Activated CD4-positive, alpha-beta T cell treated with anti-CD3 and anti-CD28 coated beads for 36 hours (primary cell): ENCODE results near the gene ZBTB40. TPM values are rescaled to one million over a fixed set of nuclear protein-coding genes. Genes with fewer than 3 reads are reported as not detected.

Experiments
- ATAC-seq: fragments of 200-7000 bp; cut with Tn5 transposase; one replicate; pipeline ENCODE4 v1.10.0; 2021; ENCODE audit warnings: mild to moderate bottlenecking, moderate library complexity
- CTCF ChIA-PET: fragments of 350-600 bp; sonication (Branson Sonifier 250); formaldehyde crosslinking; loops from one replicate; lab custom pipeline; 2021; ENCODE audit warnings: antibody characterized with exemption; lab: Charles Lee
- POLR2A ChIA-PET: fragments of 350-600 bp; sonication (Branson Sonifier 250); formaldehyde crosslinking; loops from one replicate; lab custom pipeline; 2021; ENCODE audit warnings: antibody characterized with exemption, inconsistent platforms; lab: Charles Lee
- DNase-seq: peaks from one replicate; pipeline ENCODE4 v3.0.0-alpha.2; 2020
- H3K27ac Mint-ChIP-seq: one replicate; pipeline ENCODE4 v1.8.0; 2021; ENCODE audit warnings: mixed read lengths
- H3K27me3 Mint-ChIP-seq: one replicate; pipeline ENCODE4 v1.8.0; 2021; ENCODE audit warnings: mixed read lengths
- H3K36me3 Mint-ChIP-seq: one replicate; pipeline ENCODE4 v1.8.0; 2021; ENCODE audit warnings: low read depth, mixed read lengths
- H3K4me1 Mint-ChIP-seq: one replicate; pipeline ENCODE4 v1.8.0; 2021; ENCODE audit warnings: mixed read lengths
- H3K4me3 Mint-ChIP-seq: one replicate; pipeline ENCODE4 v1.8.0; 2021; ENCODE audit warnings: mild to moderate bottlenecking, moderate library complexity, mixed read lengths
- H3K9me3 Mint-ChIP-seq: one replicate; pipeline ENCODE4 v1.8.0; 2021; ENCODE audit warnings: low read depth, mixed read lengths
- intact Hi-C, 2 experiments: fragments of 100-400 bp; cut with DNase I in 1 of 2; cut with micrococcal nuclease in 1 of 2; formaldehyde crosslinking; loops; one replicate each; pipeline versions ENCODE4 v1.14.2 to v1.15.1; 2022 to 2024; cut with DNase I, micrococcal nuclease
- total RNA-seq, 2 experiments: library from RNA; stranded (reverse); gene quantifications; one replicate each; pipeline ENCODE4 v1.2.3, GENCODE V29; 2021

Gene ZBTB40
- total RNA-seq, 2 experiments from 2014 or later: 12.7 to 13.5 TPM

DNA sequence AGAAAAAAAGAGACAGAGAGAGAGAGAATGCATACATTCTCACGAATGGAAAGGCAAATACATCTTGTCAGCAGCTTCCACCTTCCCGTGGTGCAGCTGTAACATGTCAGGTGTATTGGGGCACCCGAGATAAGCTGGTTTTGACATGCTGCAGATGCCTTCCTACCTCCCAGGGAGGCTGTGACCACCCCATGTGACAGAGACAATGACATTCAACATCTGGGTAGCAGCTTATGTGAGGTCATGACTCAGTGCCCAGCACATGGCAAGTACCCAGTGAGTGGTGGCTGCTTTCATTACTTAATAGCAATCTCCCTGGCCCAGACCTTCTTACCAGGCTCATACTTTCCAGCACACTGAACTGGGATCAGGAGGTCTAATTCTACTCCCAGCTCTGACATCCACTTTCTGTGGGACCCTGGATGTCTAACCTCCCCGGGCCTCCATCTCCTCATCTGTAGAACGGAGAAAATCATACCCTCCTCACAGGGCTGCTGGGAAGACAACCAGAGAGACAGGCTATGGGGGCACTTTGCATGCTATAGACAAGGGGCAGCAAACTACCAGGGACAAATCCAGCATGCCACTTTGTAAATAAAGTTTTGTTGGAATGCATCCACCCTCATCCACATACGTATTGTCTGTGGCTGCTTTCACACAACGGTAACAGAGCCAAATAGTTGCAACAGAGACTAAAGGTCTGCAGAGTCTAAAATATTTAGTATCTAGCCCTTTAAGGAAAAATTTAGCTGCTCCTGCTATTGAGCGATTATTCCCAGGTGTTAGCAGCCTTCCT lies 38.5 kb upstream of the ZBTB40 start:
- Mint-ChIP-seq H3K27ac (no peak overlapping the region), H3K9me3 (no peaks in the 10 kb centered on the region), H3K36me3 (no peaks in the 10 kb centered on the region), H3K4me1 (peaks cover 3% of the 10 kb centered on the region), H3K4me3 (no peak overlapping the region), H3K27me3 (peaks cover 10% of the 10 kb centered on the region)
- ATAC-seq (no peak), DNase-seq (no peak)
- CTCF ChIA-PET: interaction anchor here (0.6 kb wide), 1 partner anchor 1268 kb away, joined by 3 read pairs; no protein-coding TSS in a partner anchor
- intact Hi-C loops: loop anchor here in 1 of 2 experiments (10.0 kb wide), 1 partner anchor 198 kb away; no protein-coding TSS in a partner anchor
- POLR2A ChIA-PET: no interaction called here

DNA sequence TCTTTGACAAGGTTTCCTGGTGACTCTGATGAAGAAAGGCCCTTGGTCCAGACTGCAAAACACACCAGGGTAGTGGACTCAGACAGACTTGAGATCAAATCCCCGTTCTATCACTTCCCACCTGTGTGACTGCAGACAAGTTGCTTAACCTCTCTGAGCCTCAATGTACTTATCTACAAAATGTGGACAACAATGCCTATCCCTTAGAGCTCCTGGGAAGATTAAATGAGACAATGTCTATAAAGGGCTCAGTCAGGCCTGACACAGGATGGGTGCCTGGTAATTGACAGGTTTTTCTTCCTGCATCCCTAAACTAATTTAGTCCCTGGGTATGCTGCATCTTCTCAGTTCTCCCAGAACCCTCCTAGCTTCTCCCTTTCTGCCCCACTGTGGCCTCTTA lies 37.9 kb upstream of the ZBTB40 start:
- H3K36me3 Mint-ChIP-seq: no peaks in the 10 kb centered on the region
- ChIA-PET POLR2A (no interaction called here), CTCF (interaction anchor here (0.6 kb wide), 1 partner anchor 1268 kb away, joined by 3 read pairs; no protein-coding TSS in a partner anchor)
- H3K4me1 Mint-ChIP-seq: peaks cover 3% of the 10 kb centered on the region
- H3K4me3 Mint-ChIP-seq: no peak overlapping the region
- H3K27me3 Mint-ChIP-seq: peaks cover 17% of the 10 kb centered on the region
- intact Hi-C loops: loop anchor here in 1 of 2 experiments (10.0 kb wide), 1 partner anchor 199 kb away; no protein-coding TSS in a partner anchor
- no peaks in the 10 kb centered on the region for H3K9me3 Mint-ChIP-seq
- no peak for ATAC-seq
- H3K27ac Mint-ChIP-seq: no peak overlapping the region
- no peak for DNase-seq

DNA sequence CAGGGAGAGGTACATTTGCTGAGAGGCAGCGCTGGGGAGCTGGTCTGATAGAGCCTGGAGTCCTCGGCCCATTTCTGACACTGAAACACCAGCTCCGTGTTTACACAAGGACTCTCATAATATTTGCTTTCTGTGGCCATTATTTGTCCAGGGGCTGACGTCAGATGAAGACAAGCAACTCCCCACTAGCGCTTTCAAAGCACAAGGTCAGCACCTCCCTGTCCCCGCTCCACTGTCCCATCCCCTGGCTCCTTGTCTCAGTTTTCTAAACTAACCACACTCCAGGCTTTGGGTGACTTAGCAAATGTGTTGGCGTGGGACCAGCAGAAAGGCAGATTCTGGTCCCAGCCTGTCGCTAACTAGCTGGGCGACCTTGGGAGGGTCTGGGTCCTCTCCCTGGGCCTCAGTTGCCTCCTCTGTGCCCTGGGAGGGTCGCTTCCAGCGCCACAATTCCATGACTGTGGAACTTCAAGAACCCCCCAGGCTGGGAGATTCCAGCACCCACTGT lies 37.4 kb upstream of the ZBTB40 start:
- ChIA-PET CTCF (interaction anchor here (0.6 kb wide), 1 partner anchor 1269 kb away, joined by 3 read pairs; no protein-coding TSS in a partner anchor), POLR2A (no interaction called here)
- H3K27ac Mint-ChIP-seq: no peak overlapping the region
- no peak for DNase-seq
- intact Hi-C loops: loop anchor here in 1 of 2 experiments (10.0 kb wide), 1 partner anchor 199 kb away; no protein-coding TSS in a partner anchor
- ATAC-seq: no peak
- no peaks in the 10 kb centered on the region for H3K9me3 Mint-ChIP-seq
- peaks cover 3% of the 10 kb centered on the region for H3K4me1 Mint-ChIP-seq
- H3K27me3 Mint-ChIP-seq: peaks cover 21% of the 10 kb centered on the region
- no peak overlapping the region for H3K4me3 Mint-ChIP-seq
- H3K36me3 Mint-ChIP-seq: no peaks in the 10 kb centered on the region

DNA sequence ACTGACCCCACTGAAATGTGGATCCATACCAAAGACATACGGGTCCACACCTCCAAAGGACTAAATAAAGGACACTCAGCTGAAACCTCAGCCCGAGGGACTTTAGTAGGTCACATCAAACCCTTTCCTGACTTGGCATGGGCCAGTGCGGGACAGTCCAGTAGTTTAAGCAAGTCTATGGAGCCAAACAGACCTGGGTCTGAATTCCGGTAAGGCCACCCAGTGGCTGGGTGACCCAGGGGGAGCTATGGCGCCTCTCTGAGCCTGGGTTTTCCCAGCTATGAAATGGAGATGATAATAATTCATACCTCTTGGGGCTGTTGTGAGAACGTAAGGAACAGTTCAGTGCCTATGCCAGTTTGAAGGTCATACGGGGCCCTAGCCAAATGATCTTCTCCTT lies 36.2 kb upstream of the ZBTB40 start:
- no peak overlapping the region for H3K4me3 Mint-ChIP-seq
- ChIA-PET POLR2A (no interaction called here), CTCF (interaction anchor here (0.7 to 1.7 kb wide), 13 partner anchors 8 to 548 kb away, joined by 3 to 10 read pairs (median 3); no protein-coding TSS in a partner anchor)
- no peaks in the 10 kb centered on the region for H3K36me3 Mint-ChIP-seq
- H3K27ac Mint-ChIP-seq: no peak overlapping the region
- no peak for ATAC-seq
- DNase-seq: no peak
- H3K9me3 Mint-ChIP-seq: no peaks in the 10 kb centered on the region
- H3K27me3 Mint-ChIP-seq: peaks cover 31% of the 10 kb centered on the region
- peaks cover 3% of the 10 kb centered on the region for H3K4me1 Mint-ChIP-seq
- intact Hi-C loops: loop anchor here in 1 of 2 experiments (5.0 to 10.0 kb wide), 2 partner anchors 201 to 453 kb away; no protein-coding TSS in a partner anchor

DNA sequence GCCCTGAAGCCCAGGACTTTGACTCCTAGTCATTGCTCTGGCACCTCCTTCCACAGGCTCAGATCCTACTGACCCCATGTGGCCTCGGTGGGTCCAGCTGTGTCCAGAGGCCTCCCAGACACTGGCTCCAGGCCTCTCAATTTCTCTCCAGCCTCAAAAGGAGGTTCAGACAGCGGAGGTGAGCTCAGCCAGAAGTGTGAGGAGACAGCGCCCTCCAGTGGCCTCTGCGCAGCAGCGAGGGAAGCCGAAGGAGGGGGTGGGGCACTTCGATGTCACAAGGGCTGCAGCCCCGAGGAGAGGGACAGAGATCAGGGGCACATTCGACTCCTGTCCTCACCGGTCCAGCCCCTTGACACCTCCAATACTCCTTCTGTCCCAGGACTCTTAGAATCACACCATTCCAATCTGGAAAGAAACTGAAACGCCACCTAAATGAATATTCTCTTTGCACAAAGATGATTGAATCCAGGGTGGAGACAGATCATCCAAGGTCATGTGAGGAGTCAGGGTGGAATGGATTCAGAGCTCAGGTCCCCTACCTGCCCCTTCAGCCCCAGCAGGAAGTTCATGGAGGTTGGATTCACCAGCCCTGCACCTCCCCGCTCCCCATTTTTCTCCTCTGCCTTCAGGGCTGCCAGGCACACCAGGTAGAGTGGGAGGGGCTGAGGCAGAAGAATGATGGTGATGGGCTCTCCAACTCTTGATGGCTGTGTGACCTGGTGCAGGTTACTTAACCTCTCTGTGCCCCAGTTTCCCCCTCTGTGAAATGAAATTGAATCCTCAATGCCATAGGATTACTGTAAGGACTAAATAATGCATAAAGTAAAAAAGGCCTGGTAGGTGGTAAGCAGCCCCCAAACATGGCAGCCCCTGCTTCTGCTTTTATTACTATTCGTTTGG lies 34.8 kb upstream of the ZBTB40 start:
- ATAC-seq: peak; percentile 84
- CTCF ChIA-PET: interaction anchor here (0.5 to 1.8 kb wide), 24 partner anchors 9 to 363 kb away, joined by 3 to 15 read pairs (median 3); no protein-coding TSS in a partner anchor

DNA sequence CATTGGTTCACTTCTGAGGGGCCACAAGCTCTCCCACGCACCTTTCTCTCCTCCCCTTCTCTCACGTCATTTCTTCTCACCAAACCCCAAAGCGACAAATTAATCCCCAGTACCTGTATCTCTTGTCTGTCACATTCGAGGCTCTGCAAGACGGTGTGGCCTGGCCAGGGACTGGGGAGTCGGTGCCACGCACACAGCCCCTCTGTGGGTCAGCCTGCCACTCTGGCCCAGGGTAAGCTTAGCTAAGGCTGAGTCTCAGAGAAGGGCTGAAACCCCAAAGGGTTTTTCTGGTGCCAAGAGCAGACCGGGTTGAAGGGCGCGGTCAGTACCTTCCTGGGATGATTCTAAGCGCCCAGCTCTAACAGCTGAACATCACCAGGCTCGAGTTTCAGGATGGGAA lies 34.2 kb upstream of the ZBTB40 start:
- no peak for DNase-seq
- H3K36me3 Mint-ChIP-seq: no peaks in the 10 kb centered on the region
- H3K9me3 Mint-ChIP-seq: no peaks in the 10 kb centered on the region
- intact Hi-C loops: loop anchor here in 1 of 2 experiments (5.0 to 10.0 kb wide), 2 partner anchors 203 to 455 kb away; no protein-coding TSS in a partner anchor
- ChIA-PET CTCF (interaction anchor here (0.9 to 1.8 kb wide), 6 partner anchors 67 to 310 kb away, joined by 3 to 15 read pairs (median 4); no protein-coding TSS in a partner anchor), POLR2A (no interaction called here)
- peaks cover 32% of the 10 kb centered on the region for H3K27me3 Mint-ChIP-seq
- no peak for ATAC-seq
- H3K4me1 Mint-ChIP-seq: peaks cover 3% of the 10 kb centered on the region
- H3K4me3 Mint-ChIP-seq: no peak overlapping the region
- H3K27ac Mint-ChIP-seq: no peak overlapping the region

More for the DNA sequence above, 34.8 kb upstream of the ZBTB40 start:
- no peaks in the 10 kb centered on the region for H3K9me3 Mint-ChIP-seq
- H3K27me3 Mint-ChIP-seq: peaks cover 32% of the 10 kb centered on the region
- POLR2A ChIA-PET: no interaction called here
- intact Hi-C loops: loop anchor here (1.0 to 10.0 kb wide), 5 partner anchors 202 to 455 kb away; no protein-coding TSS in a partner anchor
- H3K4me1 Mint-ChIP-seq: peaks cover 3% of the 10 kb centered on the region
- peak; percentile 91 for DNase-seq
- no peak overlapping the region for H3K27ac Mint-ChIP-seq
- no peak overlapping the region for H3K4me3 Mint-ChIP-seq
- H3K36me3 Mint-ChIP-seq: no peaks in the 10 kb centered on the region

DNA sequence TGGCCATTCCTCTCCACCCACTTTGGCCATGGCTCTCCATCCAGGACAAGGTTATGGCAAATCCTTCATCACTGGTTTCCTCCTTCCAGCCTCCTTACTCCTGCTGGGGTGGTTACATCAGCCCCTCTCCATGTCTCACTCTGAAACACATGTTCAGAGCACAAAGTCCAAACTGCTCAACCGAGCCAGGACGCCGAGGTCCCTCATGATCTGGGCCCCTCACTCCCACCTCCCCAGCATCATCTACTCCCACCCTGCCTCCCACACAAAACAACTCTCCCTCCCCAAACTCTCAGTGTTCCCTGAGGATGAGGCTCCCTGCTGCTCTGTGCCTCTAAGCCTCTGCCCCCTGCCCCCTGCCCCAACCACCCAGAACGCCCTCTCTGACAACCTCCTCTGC lies 33.3 kb upstream of the ZBTB40 start:
- no peak overlapping the region for H3K27ac Mint-ChIP-seq
- no peaks in the 10 kb centered on the region for H3K36me3 Mint-ChIP-seq
- H3K4me3 Mint-ChIP-seq: no peak overlapping the region
- intact Hi-C loops: loop anchor here in 1 of 2 experiments (5.0 to 10.0 kb wide), 2 partner anchors 204 to 456 kb away; no protein-coding TSS in a partner anchor
- no peak for ATAC-seq
- H3K9me3 Mint-ChIP-seq: no peaks in the 10 kb centered on the region
- DNase-seq: no peak
- H3K27me3 Mint-ChIP-seq: peaks cover 32% of the 10 kb centered on the region
- ChIA-PET POLR2A (no interaction called here), CTCF (no interaction called here)
- peaks cover 3% of the 10 kb centered on the region for H3K4me1 Mint-ChIP-seq

DNA sequence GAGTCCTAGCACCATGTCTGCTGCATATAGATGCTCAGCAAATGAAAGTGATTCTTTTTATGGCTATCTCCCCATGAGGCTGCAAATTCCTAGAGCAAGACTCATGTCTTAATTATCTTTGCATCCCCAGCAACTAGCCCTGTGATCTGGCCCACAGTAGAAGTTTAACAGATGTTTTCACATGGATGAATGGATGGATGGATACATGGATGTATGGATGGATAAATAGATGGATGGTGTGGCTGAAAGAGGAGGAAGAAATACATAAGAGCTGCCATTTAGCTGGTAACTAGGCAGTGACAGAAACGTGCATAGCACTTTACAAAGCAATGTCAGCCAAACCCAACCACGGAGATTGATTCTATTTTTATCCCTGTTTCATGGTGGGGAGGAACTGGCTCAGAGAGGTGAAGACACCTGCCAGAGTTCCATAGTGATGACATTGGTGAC lies 32.7 kb upstream of the ZBTB40 start:
- CTCF ChIA-PET: interaction anchor here (0.7 to 1.5 kb wide), 3 partner anchors 8 to 317 kb away, joined by 3 to 9 read pairs (median 3); no protein-coding TSS in a partner anchor
- DNase-seq: no peak
- no peak overlapping the region for H3K4me3 Mint-ChIP-seq
- intact Hi-C loops: loop anchor here in 1 of 2 experiments (5.0 to 10.0 kb wide), 2 partner anchors 204 to 457 kb away; no protein-coding TSS in a partner anchor
- no peaks in the 10 kb centered on the region for H3K36me3 Mint-ChIP-seq
- H3K27me3 Mint-ChIP-seq: peaks cover 32% of the 10 kb centered on the region
- POLR2A ChIA-PET: no interaction called here
- no peak for ATAC-seq
- H3K4me1 Mint-ChIP-seq: peaks cover 3% of the 10 kb centered on the region
- no peak overlapping the region for H3K27ac Mint-ChIP-seq
- no peaks in the 10 kb centered on the region for H3K9me3 Mint-ChIP-seq

DNA sequence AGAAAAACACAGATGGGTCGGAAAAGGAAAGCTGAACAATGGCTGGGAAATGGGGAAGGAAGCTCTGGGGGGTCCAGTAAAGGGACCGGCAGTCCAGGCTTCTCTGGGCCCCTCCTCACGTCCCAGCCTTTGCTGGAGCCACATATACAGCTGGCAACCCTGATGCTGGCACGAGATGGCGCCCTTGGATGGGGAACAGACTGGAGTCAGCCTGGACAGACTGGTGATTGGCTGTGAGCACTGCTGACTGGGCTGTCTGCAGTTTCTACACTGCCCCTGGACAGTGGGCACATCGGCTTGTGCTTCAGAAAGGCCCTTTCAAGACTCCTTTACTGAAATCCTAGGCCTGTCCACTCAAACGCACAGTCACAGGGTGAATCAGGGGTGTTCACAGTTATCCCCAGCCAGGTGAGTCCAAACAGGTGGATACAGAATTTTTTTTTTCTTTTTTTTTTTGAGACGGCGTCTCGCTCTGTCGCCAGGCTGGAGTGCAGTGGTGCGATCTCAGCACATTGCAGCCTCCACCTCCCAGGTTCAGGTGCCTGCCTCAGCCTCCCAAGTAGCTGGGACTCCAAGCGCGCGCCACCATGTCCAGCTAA lies 31.1 kb upstream of the ZBTB40 start:
- ATAC-seq: peak; percentile 89
- CTCF ChIA-PET: interaction anchor here (0.5 to 1.5 kb wide), 7 partner anchors 10 to 500 kb away, joined by 3 to 9 read pairs (median 3); no protein-coding TSS in a partner anchor
- Mint-ChIP-seq H3K27ac (no peak overlapping the region), H3K4me1 (peaks cover 3% of the 10 kb centered on the region), H3K9me3 (no peaks in the 10 kb centered on the region), H3K36me3 (no peaks in the 10 kb centered on the region), H3K27me3 (peaks cover 32% of the 10 kb centered on the region), H3K4me3 (no peak overlapping the region)
- POLR2A ChIA-PET: interaction anchor here (0.5 kb wide), 1 partner anchor 510 kb away, joined by 3 read pairs; no protein-coding TSS in a partner anchor
- intact Hi-C loops: loop anchor here (1.0 kb wide), 1 partner anchor 222 kb away; no protein-coding TSS in a partner anchor
- peak; percentile 83 for DNase-seq

DNA sequence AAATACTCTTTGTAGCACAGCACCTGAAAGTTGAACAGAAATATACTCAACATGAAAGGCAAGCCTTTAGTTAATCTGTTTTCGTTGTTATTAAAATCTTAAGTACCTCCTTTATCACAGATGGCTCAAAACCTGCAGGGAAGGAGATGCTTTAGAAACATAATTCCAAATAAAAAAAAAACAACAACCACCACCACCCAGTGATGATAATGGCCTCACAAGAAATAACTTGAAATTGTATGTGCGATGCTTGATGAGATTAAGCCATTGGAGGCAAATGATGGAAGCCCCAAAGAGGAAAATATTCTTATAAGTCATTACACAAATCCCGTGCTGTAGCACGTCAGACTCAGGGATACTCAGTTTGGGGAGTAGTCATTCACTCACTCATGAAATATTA lies 24.9 kb upstream of the ZBTB40 start:
- Mint-ChIP-seq H3K4me3 (no peak overlapping the region), H3K27me3 (no peaks in the 10 kb centered on the region), H3K9me3 (no peaks in the 10 kb centered on the region), H3K36me3 (no peaks in the 10 kb centered on the region), H3K4me1 (peaks cover 2% of the 10 kb centered on the region), H3K27ac (no peak overlapping the region)
- no peak for ATAC-seq
- DNase-seq: no peak
- intact Hi-C loops: no loop called here
- CTCF ChIA-PET: interaction anchor here (0.6 kb wide), 1 partner anchor 180 kb away, joined by 3 read pairs; no protein-coding TSS in a partner anchor
- POLR2A ChIA-PET: no interaction called here
